GM12872 (cell line): ENCODE measurements around the gene TIAM1.

Source experiments
- TF ChIP-seq, protein P1 (sequence below): IDR thresholded peaks from 3 replicates; pipeline ENCODE4 v1.5.1; 2011; ENCODE audit warnings: low read depth, mild to moderate bottlenecking, low read length, moderate library complexity; ENCODE audit not compliant: insufficient read depth

The TIAM1 gene

DNA sequence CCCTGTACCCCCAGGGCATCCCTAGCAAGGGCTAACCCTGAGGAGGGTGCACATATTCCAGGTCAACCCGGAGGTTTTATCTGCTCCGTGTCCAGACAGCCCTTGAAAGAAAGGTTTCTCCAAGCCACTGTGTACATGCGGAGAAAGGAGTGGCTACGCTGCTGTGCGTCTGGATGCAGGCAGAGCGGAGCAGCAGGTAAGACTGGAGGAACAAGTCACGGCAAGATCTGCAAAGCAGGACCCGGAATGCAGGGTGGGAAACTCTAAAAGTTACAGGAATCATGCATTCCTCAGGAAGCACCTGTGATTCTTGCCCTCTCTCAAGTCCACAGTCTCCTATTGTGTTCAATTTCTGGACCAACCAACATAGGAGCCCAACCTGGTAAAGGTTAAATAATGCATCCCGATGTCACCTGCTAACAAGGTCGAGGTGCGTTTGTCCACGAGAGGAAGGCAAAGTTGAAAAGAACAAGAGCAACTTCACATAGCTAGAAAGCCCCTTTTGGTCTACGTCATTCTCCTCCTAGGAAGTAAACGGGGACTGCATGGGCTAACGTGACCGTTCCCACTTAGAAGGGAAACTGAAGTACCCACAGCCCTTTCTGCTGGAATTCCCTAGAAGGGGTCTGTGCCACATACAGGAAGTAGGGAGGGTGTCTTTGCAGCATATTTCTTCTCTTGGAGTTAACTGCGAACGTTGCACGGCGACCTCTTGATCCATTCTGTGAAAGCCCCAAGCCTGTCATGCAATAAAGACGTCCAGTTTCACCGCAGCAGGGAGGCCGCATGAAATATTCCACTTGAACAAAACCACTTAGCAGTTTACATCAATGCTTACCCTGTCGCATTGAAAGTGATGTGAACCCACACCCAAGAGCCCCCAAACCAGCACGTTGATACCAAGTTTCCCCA, 5.8 kb downstream of the TIAM1 start:
- TF ChIP-seq, protein P1, sequence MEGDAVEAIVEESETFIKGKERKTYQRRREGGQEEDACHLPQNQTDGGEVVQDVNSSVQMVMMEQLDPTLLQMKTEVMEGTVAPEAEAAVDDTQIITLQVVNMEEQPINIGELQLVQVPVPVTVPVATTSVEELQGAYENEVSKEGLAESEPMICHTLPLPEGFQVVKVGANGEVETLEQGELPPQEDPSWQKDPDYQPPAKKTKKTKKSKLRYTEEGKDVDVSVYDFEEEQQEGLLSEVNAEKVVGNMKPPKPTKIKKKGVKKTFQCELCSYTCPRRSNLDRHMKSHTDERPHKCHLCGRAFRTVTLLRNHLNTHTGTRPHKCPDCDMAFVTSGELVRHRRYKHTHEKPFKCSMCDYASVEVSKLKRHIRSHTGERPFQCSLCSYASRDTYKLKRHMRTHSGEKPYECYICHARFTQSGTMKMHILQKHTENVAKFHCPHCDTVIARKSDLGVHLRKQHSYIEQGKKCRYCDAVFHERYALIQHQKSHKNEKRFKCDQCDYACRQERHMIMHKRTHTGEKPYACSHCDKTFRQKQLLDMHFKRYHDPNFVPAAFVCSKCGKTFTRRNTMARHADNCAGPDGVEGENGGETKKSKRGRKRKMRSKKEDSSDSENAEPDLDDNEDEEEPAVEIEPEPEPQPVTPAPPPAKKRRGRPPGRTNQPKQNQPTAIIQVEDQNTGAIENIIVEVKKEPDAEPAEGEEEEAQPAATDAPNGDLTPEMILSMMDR = no peak

DNA sequence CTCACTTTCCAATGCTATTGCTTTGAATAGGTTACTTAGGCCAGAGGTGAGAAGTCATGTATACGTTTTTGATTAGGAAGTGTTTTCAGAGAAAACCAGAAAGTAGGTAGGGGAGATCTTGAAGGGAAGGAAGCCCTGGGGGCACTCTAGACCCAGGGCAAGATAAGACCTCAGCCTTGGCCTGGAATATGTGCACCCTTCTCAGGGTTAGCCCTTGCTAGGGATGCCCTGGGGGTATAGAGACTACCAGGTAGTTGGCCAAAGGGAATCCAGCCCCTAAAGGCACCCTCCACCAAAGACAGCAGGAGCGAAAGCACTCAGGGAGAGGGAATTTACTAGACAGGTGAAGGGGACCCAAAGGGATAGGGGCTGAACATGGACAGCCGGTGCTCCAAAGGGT, 7.0 kb downstream of the TIAM1 start:
- TF ChIP-seq, protein P1 = no peak

DNA sequence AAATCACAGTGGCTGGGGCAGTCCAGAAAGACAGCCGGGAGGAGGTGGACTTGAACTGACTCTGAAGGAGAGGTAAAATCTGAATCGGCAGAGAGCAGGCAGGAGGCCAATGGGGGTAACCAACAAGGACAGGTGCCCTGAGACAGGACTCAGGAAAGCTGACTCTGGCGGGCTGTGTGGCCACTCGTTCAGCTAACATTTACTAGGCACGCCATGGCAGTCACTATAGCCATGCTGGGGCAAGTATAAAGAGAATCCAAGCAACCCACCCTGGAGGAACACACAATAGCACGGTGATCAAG, 7.4 kb downstream of the TIAM1 start:
- TF ChIP-seq, protein P1 = no peak

DNA sequence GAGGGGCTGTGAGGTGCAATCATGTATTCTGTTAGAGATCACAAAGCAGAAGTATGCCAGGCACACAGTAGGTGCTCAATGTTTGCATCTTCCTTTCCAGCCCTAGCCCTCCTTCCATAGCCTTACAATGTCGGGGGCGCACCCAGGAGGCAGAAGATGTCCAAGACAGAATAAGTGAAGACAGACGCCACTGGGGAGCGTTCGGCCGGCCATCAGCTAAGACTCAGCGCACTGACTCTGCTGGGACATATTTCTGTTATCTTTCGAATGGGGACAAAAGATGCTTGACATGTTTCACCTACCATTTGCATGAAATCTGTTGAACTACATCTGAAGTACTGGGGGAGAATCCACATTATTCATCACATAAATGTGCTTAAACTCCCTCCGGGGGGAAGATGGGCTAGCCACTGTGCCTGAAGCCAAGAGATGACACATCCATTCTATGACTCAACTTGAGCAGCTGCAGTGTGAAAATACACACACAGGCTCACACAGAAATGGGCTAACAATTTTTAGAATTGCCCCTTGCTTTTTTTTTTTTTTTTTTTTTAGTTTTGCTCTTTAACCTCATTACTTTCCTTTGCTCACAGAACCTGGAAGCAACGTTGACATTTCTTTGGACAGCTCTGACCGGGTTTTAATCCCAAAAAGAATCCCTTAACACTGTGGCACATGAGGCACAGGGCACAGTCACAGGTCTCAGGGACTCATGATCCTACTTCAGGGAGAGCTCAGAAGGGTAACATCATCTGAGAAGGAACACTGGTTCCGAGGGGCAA, 7.9 kb downstream of the TIAM1 start:
- TF ChIP-seq, protein P1 = no peak

DNA sequence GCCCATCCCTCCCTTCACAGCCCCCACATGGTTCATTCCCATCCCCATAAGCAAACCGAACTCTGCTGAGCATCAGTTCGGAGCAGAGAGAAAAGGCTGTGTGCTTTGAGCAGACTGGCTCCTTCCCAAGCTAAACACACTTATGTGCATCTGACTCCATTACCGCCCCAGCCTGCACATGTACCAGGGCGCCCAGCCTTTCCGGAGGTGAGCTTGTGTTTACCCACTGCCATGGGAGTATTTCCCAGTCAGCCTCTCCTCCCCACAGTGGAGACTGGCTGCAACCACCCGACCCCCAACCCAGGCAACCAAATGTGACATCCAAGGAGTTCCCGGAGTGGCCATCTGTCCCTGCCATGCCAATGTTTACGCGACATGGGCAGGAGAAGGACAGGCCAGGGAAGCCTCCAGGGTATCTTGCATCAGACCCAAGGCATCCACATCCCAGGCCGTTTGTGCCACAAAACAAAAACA, 9.4 kb downstream of the TIAM1 start:
- TF ChIP-seq, protein P1 = no peak

DNA sequence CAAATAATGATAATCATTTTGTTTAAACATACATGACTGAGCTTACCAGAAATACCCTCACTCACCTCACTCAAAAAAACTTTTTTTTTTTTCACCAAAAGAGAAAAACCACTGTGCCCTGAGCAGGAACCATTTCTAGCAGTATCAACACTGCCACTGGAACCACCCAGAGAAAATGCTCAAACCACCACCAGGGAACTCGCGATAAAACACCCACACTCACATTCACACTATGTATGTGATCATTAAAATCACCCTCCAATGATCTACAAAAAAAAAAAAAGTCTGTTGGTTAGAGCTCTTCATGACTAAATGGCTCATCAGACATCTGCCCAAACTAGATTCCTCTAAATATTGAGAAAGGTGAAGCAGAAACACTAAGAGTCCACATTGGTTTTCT, 11.5 kb downstream of the TIAM1 start:
- TF ChIP-seq, protein P1 = no peak

DNA sequence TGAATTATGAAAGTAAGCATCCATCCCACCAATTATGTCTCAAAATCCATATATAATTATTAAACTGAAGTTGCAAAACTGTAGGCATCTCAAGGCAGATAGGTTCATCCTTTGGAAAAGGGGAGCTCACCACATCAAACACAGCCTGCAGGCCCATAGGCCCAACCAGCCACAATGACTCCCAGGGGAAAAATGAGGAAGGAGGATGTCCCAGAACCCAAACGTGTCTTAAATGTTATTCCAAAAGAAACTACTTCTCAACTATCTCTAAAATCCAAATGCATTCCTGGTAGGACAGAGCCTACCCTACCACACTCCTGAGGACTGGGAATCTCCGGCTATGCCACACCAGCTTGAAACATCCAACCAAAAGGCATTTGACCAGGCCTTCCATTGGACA, 12.8 kb downstream of the TIAM1 start:
- TF ChIP-seq, protein P1 = no peak
